ENCODE measurements around the gene ECT2L. TPM values are rescaled to one million over a fixed set of nuclear protein-coding genes. Genes with fewer than 3 reads are reported as not detected.

Gene ECT2L
- total RNA-seq, 1 experiment from 2014 or later = not detected

- POLR2A ChIA-PET (ENCODE audit: low non-redundant PET) = no interaction called here
- DNase-seq (ENCODE audit: low spot score) = no peak
- CTCF ChIA-PET = no interaction called here
- Histone ChIP-seq H3K36me3 (ENCODE audit: insufficient read depth, low read length, poor library complexity, severe bottlenecking) (no peaks in the 10 kb centered on the region), H3K4me1 (ENCODE audit: insufficient read depth, low read length, poor library complexity, severe bottlenecking) (no peaks in the 10 kb centered on the region), H3K4me3 (ENCODE audit: low read depth, low read length, poor library complexity, severe bottlenecking) (no peak overlapping the region), H3K27me3 (replicated peaks; ENCODE audit: insufficient read depth, low read depth, low read length, poor library complexity) (no peaks in the 10 kb centered on the region), H3K27ac (ENCODE audit: low read depth, low read length, poor library complexity, severe bottlenecking) (no peak overlapping the region), H3K9me3 (ENCODE audit: low read depth, low read length, poor library complexity, severe bottlenecking) (no peaks in the 10 kb centered on the region)
- BruUV-seq (replicated peaks) = no TSS peak
- no peak for TF ChIP-seq EZH2 (IDR thresholded peaks at IDR 0.05; ENCODE audit: borderline replicate concordance, low read depth, low read length, poor library complexity, severe bottlenecking)
- TF ChIP-seq CTCF (conservative IDR thresholded peaks at IDR 0.05; ENCODE audit: low read depth, low read length) = no peak
- intact Hi-C loops (cut with micrococcal nuclease; ENCODE audit: unreplicated experiment) = no loop called here
These were observed 95.5 kb downstream of the ECT2L start for GRCh38 chr6:138891255-138891986.

GRCh38 chr6:138896104-138896756, 100.3 kb downstream of the ECT2L start:
- Histone ChIP-seq H3K4me1 (ENCODE audit: insufficient read depth, low read length, poor library complexity, severe bottlenecking) (no peaks in the 10 kb centered on the region), H3K27me3 (replicated peaks; ENCODE audit: insufficient read depth, low read depth, low read length, poor library complexity) (no peaks in the 10 kb centered on the region), H3K36me3 (ENCODE audit: insufficient read depth, low read length, poor library complexity, severe bottlenecking) (no peaks in the 10 kb centered on the region), H3K4me3 (ENCODE audit: low read depth, low read length, poor library complexity, severe bottlenecking) (no peak overlapping the region), H3K9me3 (ENCODE audit: low read depth, low read length, poor library complexity, severe bottlenecking) (no peaks in the 10 kb centered on the region), H3K27ac (ENCODE audit: low read depth, low read length, poor library complexity, severe bottlenecking) (no peak overlapping the region)
- no peak for TF ChIP-seq EZH2 (IDR thresholded peaks at IDR 0.05; ENCODE audit: borderline replicate concordance, low read depth, low read length, poor library complexity, severe bottlenecking)
- no peak for TF ChIP-seq CTCF (conservative IDR thresholded peaks at IDR 0.05; ENCODE audit: low read depth, low read length)
- intact Hi-C loops (cut with micrococcal nuclease; ENCODE audit: unreplicated experiment) = no loop called here
- BruUV-seq (replicated peaks) = no TSS peak
- DNase-seq (ENCODE audit: low spot score) = no peak
- ChIA-PET CTCF (no interaction called here), POLR2A (ENCODE audit: low non-redundant PET) (no interaction called here)

- no TSS peak for BruUV-seq (replicated peaks)
- intact Hi-C loops (cut with micrococcal nuclease; ENCODE audit: unreplicated experiment) = no loop called here
These were observed 101.1 kb downstream of the ECT2L start for GRCh38 chr6:138897031-138897430.

More at GRCh38 chr6:138897031-138897430, 101.1 kb downstream of the ECT2L start:
- TF ChIP-seq CTCF (conservative IDR thresholded peaks at IDR 0.05; ENCODE audit: low read depth, low read length) (no peak), EZH2 (IDR thresholded peaks at IDR 0.05; ENCODE audit: borderline replicate concordance, low read depth, low read length, poor library complexity, severe bottlenecking) (no peak)
- CTCF ChIA-PET = no interaction called here
- no peak overlapping the region for H3K27ac ChIP-seq (ENCODE audit: low read depth, low read length, poor library complexity, severe bottlenecking)
- POLR2A ChIA-PET (ENCODE audit: low non-redundant PET) = no interaction called here
- no peak for DNase-seq (ENCODE audit: low spot score)
- no peaks in the 10 kb centered on the region for H3K9me3 ChIP-seq (ENCODE audit: low read depth, low read length, poor library complexity, severe bottlenecking)
- no peaks in the 10 kb centered on the region for H3K4me1 ChIP-seq (ENCODE audit: insufficient read depth, low read length, poor library complexity, severe bottlenecking)
- H3K4me3 ChIP-seq (ENCODE audit: low read depth, low read length, poor library complexity, severe bottlenecking) = no peak overlapping the region
- H3K36me3 ChIP-seq (ENCODE audit: insufficient read depth, low read length, poor library complexity, severe bottlenecking) = no peaks in the 10 kb centered on the region
- H3K27me3 ChIP-seq (replicated peaks; ENCODE audit: insufficient read depth, low read depth, low read length, poor library complexity) = no peaks in the 10 kb centered on the region
